GM11168 (cell line): ENCODE results near the gene ZNF584.

Experiments
- in situ Hi-C: fragments of 300-500 bp; cut with MboI; formaldehyde crosslinking; loops from one replicate; pipeline ENCODE4 v1.12.0; 2022; ENCODE audit warnings: low sequenced_read_pairs; ENCODE audit not compliant: unreplicated experiment

Gene ZNF584

DNA sequence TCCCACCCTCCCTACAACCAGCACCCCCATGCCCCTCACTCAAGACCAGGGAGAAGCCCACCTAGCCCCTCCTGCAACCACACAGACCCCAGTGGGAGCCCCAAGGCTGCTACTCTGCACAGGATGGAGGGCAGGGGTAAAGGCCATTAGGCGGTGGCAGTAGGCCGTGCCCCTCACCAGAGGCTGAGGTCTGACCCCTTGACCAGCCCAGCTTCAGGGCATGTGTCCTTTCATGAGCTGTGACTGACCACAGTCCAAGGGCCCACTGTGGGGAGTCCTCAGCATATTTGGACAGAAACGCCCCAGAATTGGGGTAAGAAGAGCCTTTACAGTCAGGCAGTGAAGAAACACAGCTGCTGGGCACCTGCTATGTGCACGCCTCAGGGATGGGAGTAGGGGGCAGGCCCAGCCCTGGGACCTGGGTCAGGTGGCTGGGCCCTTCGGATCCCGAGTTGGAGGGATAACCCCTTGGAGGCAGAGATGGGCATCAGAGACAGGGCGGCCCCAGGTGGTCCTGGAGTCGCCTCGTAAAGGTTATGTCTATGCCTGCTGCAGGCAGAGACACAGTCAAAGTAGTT is 23.0 kb upstream of the ZNF584 start:
- in situ Hi-C loops: no loop called here

- in situ Hi-C loops: no loop called here
Measured at GRCh38 chr19:58385891-58386575, 22.4 kb upstream of the ZNF584 start.

DNA sequence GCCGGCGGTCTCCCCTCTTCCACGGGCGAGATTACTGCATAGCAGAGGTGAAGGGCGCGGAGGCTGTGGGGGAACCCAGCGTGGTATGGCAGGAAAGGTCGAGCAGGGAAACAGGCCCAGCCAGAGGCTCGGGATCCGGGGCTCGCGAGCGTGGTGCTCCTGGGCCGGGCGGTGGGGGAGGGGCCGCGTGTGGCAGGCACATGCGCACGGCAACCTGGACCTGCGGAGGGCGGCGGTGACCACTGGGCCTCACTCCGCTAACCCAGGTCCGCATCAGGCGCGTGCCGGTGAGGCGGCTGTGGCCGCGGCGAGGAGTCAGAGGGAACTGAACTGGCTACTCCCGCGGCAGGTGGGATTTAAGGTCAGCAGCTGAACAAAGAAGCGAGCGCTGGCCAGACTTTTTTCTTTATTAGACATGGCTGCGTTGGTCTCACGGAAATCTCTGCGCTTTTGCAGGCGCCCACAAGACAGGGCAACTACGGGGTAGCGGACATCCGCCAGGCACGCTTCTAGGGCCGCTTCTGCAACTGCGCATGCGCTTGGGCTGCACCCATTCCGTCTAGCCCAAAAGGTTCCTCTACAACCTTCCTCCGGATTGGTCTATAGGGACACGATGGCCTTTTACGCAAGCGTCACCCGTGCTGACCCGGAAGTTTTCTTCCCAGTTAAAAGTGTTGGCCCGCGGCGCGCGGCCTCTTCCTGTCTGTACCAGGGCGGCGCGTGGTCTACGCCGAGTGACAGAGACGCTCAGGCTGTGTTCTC is 21.7 kb upstream of the ZNF584 start, which contains the start of gene RPS5:
Gene RPS5 (plus strand): TSS at position 694 of the 762 bp plus-strand sequence. CDS start 869 bp downstream, outside the sequence.
- in situ Hi-C loops: no loop called here

DNA sequence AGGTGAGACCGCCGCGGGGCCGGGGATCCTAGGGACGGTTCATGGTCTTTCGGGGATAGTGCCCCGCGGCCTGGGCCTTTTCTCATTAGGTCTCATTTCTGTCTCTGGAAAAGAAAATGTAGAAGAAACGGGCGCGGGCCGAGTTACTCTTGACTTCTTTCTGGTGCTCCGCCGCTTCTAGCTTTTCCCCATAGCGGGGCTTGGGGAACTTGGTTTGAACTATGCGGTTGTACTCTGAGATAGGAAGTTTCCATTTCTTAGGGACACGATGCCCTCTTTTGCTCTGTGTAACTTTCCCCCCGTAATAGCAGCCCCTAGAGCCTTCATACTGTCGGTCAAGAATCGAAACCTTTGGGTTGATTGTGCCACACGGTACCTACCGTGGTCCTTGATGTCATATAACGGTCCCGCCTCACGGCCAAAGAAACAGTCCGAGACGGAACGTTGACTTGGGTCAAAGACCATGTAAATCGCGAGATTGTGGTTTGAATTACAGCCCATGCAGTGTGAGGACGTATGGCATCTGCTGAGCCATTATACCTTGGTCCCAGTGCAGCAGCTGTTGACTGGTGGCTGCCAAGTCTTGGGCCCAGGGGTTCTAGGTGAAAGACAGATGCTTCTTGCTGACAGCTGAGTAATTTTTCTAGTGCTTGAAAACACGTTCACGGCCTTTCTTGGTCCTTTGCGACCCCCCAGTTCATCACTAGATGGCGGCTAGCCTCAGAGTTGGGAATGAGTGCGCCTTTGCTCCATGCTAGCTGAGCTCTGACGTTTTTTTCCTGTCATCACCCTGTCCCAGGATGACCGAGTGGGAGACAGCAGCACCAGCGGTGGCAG is 20.9 kb upstream of the ZNF584 start:
- in situ Hi-C loops: no loop called here

DNA sequence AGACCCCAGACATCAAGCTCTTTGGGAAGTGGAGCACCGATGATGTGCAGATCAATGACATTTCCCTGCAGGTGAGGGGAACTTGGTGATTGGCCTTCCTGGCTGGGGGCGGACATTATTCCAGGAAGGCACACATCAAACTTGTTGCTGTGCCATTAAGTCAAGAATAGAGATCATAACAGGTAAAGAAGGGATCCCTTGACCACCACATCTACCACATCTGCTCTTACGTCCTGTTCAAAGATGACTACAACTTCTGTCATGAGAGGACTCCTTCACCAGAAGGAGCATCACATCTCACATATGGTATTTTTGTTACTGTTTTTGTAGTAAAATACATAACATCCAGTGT is 20.3 kb upstream of the ZNF584 start:
- in situ Hi-C loops: no loop called here

GRCh38 chr19:58392945-58393724 is 15.3 kb upstream of the ZNF584 start:
- in situ Hi-C loops: no loop called here

DNA sequence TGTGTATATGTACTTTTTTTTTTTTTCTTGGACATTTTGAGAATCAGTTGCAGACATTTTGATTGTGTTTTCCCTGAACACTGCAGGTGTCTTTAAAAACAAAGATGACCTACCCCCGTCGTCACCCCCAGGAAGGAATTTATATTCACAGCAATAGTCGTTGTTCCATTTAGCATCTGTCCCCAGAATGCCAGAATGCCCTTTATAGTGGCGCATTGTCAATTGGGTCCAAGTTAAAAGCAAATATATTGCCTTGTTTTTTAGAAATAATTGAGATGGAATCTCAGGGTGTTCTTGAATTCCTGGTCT is 14.8 kb upstream of the ZNF584 start:
- in situ Hi-C loops: no loop called here

GRCh38 chr19:58394821-58395219 is 13.6 kb upstream of the ZNF584 start:
- in situ Hi-C loops: no loop called here

DNA sequence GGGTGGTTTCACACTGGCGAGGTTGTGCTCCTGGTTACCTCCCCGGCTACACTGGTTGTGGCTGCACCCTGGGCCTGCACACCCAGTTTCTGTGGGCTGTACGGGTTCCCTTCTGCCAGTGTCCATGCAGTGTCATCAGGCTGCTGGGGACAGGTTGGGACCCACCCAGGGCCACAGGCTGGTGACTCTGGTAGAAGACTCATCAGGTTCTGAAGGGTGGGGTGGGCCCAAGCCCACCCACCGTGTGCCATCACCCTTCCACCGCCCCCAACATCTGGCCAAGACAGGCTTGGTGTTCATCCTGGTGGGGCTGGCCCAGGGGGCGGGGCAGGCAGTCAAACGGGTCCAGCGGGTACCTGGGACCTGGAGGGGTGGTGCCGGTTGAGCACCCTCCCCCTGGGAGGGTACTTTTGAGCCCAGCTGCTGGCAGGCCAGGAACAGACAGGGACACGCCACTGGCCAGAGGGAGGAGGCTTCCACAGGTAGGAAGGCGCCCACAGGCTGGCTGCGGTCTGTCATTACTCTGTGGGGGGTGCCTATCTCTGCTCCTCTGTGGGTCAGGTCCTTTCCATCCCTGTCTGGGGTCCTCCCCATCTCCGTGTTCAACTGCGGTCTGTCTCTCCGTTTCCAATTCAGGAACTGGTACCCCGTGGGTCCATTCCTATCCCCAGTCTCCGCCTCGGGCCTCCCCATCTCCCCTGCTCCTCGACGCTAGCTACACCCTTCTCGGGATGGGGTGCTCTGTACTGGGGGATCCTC is 13.1 kb upstream of the ZNF584 start, which contains the start of gene RNF225:
Gene RNF225 (plus strand): TSS at position 437 of the 759 bp plus-strand sequence. CDS start 434 bp downstream, outside the sequence.
- in situ Hi-C loops: no loop called here

- in situ Hi-C loops: no loop called here
Measured at GRCh38 chr19:58395979-58396627, 12.3 kb upstream of the ZNF584 start.

GRCh38 chr19:58396691-58397532 is 11.5 kb upstream of the ZNF584 start:
- in situ Hi-C loops: no loop called here

DNA sequence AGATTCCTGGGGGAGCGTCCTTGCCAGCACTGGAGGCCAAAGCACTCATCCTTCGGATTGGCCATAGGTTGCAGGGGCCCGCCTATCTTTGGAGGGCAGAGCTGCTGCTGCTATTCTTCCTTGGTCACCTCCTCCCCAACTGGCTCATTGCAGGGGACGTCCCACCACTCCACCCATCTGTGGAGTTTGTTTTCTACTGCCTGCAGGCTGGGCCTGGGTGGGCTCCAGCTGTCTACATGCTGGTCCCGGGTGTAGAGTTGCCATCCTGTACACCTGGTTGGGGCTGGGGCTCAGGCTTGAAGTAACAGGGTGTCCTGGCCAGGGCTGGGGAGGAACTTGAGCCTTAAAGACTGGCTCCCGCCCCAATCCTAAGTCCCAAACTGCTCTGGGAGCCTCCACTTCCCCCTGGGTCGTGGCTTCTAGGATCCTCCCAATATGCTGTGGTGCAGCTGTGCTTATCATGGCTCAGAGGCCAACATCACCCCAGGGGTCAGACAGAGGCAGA is 10.9 kb upstream of the ZNF584 start:
- in situ Hi-C loops: no loop called here

- in situ Hi-C loops: no loop called here
Measured at GRCh38 chr19:58398087-58398486, 10.4 kb upstream of the ZNF584 start.

- in situ Hi-C loops: no loop called here
Measured at GRCh38 chr19:58398545-58398944, 9.9 kb upstream of the ZNF584 start.

DNA sequence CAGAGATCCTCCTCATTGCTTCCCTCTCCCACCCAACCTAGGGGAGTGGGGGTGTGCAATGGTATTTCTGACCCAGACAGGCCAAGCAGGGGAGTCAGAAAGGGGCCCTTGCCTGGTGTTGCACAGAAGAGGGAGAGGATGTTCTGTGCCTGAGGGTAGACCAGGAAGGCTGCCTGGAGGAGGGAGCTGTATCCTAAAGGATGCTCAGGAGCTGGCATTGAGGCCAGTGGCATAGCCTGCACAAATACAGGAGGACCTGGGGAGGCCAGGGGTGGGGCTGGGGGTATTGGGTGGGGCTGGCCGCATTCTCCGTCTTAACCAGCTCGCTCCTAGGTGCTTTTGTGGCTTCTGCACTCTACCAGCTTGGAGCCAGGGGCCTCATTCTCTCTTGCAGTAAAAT is 8.5 kb upstream of the ZNF584 start:
- in situ Hi-C loops: no loop called here

- in situ Hi-C loops: no loop called here
Measured at GRCh38 chr19:58400316-58400915, 8.0 kb upstream of the ZNF584 start.
